Coronary artery (tissue), 2 donors: Measurements from ENCODE around the gene LRRC18.

Source experiments
- DNase-seq: peaks from one replicate; pipeline ENCODE4 v3.0.0-alpha.2; 2017; ENCODE audit warnings: low spot score
- H3K27ac ChIP-seq, 2 donors: fragments of 200-600 bp; sonication (generic); one replicate each; pipeline ENCODE4 v1.5.1; 2016 to 2019
- H3K4me3 ChIP-seq: fragments of 200-600 bp; sonication (generic); 2 replicates; pipeline ENCODE4 v1.5.1; 2016; ENCODE audit warnings: mild to moderate bottlenecking, moderate library complexity
- TF ChIP-seq, protein P1 (sequence below): fragments of 200-600 bp; sonication (generic); IDR thresholded peaks from one replicate; pipeline ENCODE4 v1.5.1; 2019; ENCODE audit warnings: antibody characterized with exemption

LRRC18 gene

GRCh38 chr10:48974510-48975156, 35.0 kb upstream of the LRRC18 start:
- Histone ChIP-seq H3K27ac (no peak overlapping the region), H3K4me3 (no peak overlapping the region)
- TF ChIP-seq, protein P1, sequence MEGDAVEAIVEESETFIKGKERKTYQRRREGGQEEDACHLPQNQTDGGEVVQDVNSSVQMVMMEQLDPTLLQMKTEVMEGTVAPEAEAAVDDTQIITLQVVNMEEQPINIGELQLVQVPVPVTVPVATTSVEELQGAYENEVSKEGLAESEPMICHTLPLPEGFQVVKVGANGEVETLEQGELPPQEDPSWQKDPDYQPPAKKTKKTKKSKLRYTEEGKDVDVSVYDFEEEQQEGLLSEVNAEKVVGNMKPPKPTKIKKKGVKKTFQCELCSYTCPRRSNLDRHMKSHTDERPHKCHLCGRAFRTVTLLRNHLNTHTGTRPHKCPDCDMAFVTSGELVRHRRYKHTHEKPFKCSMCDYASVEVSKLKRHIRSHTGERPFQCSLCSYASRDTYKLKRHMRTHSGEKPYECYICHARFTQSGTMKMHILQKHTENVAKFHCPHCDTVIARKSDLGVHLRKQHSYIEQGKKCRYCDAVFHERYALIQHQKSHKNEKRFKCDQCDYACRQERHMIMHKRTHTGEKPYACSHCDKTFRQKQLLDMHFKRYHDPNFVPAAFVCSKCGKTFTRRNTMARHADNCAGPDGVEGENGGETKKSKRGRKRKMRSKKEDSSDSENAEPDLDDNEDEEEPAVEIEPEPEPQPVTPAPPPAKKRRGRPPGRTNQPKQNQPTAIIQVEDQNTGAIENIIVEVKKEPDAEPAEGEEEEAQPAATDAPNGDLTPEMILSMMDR = no peak
- DNase-seq = no peak

- Histone ChIP-seq H3K4me3 (no peak overlapping the region), H3K27ac (no peak overlapping the region)
- TF ChIP-seq, protein P1 = no peak
- no peak for DNase-seq
These were observed 33.4 kb upstream of the LRRC18 start for GRCh38 chr10:48973065-48973464.

- no peak for DNase-seq
- no peak overlapping the region for H3K4me3 ChIP-seq
- TF ChIP-seq, protein P1 = no peak
- no peak overlapping the region for H3K27ac ChIP-seq
These were observed 31.0 kb upstream of the LRRC18 start for GRCh38 chr10:48970654-48971053.

DNA sequence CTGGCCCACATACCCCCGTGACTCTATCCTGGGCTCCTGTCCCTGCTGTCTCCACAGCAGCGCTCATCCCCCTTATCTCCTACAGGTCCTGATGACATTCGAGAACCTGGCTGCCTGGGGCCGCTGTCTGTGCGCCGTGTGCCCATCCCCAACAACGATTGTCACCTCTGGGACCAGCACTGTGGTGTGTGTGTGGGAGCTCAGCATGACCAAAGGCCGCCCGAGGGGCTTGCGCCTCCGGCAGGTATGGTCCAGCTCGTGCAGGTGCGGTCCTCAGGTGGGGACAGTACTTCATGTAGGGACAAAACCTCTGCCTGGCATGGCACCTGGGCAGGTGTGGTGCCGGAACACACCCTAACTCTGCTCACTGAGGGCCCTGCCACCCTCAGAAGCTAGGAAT, 30.4 kb upstream of the LRRC18 start:
- TF ChIP-seq, protein P1 = no peak
- no peak for DNase-seq
- Histone ChIP-seq H3K27ac (no peak overlapping the region), H3K4me3 (no peak overlapping the region)

GRCh38 chr10:48968036-48968435, 28.4 kb upstream of the LRRC18 start:
- no peak for DNase-seq
- Histone ChIP-seq H3K4me3 (no peak overlapping the region), H3K27ac (no peak overlapping the region)
- TF ChIP-seq, protein P1 = no peak

DNA sequence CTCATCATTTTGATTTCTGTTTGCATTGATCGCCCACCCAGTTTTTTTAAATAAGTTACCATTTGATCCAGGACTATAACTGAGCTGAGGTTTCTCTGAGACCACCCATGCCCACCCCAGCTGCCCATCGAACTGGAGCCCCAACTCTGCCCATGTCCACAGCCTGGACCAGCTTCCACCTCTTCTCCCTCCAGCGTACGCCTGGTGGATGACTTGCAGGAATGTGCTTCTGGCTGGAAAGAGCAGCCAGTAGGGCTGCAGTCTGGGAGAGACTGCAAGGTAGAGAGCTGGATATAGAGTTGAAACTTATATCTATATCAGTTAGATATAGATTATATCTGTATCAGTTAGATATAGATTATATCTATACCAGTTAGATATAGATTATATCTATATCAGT, 25.8 kb upstream of the LRRC18 start:
- no peak overlapping the region for H3K4me3 ChIP-seq
- DNase-seq = no peak
- TF ChIP-seq, protein P1 = no peak
- no peak overlapping the region for H3K27ac ChIP-seq

DNA sequence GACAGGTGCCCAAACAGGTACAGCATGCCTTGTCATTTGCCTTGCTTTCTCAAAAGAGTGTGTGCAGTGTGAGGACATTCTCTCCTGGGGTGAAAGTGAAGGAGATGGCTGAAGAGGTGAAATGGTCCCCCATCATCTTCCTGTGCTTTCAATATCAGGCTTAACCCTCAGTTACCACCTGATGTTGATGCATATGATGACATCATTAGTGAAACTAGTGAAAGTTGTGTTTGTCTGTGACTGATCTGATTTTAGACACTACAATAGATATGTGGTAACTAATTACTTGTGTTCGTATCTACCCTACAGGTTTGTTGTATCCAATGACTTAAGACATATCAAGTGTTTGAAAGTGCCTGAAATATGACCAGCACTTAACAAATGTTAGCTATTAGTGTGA, 24.4 kb upstream of the LRRC18 start:
- H3K4me3 ChIP-seq = no peak overlapping the region
- DNase-seq = no peak
- TF ChIP-seq, protein P1 = no peak
- H3K27ac ChIP-seq = no peak overlapping the region
